ENCODE data around the gene PUDP. TPM values are rescaled to one million over a fixed set of nuclear protein-coding genes. Genes with fewer than 3 reads are reported as not detected.

PUDP gene
- total RNA-seq, 1 experiment from 2014 or later, result 20.3 TPM

DNA sequence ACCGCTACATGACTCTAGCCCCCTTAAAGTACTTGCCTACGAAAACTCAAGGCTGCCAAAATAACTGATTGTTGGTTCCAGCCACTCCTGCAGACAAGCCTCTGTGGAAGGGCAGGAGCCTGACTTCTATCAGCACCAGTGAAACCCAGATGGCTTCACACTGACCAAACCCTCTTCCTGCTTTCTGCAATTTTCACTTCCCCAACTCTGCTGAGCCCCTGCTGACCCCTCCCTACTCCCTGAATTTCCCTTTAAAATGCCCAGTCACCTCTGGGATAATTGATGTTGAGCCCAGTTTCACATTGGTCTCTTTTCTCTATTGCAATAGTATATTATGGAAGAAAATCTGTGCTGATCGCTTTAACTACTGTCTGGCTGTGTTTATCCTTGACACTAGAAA, 62.1 kb downstream of the PUDP start:
- TF ChIP-seq, protein P1, sequence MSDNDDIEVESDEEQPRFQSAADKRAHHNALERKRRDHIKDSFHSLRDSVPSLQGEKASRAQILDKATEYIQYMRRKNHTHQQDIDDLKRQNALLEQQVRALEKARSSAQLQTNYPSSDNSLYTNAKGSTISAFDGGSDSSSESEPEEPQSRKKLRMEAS (IDR thresholded peaks at IDR 0.05), result no peak
- TF ChIP-seq, protein P2, sequence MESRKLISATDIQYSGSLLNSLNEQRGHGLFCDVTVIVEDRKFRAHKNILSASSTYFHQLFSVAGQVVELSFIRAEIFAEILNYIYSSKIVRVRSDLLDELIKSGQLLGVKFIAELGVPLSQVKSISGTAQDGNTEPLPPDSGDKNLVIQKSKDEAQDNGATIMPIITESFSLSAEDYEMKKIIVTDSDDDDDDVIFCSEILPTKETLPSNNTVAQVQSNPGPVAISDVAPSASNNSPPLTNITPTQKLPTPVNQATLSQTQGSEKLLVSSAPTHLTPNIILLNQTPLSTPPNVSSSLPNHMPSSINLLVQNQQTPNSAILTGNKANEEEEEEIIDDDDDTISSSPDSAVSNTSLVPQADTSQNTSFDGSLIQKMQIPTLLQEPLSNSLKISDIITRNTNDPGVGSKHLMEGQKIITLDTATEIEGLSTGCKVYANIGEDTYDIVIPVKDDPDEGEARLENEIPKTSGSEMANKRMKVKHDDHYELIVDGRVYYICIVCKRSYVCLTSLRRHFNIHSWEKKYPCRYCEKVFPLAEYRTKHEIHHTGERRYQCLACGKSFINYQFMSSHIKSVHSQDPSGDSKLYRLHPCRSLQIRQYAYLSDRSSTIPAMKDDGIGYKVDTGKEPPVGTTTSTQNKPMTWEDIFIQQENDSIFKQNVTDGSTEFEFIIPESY (IDR thresholded peaks at IDR 0.05; ENCODE audit: extremely low read depth, insufficient replicate concordance, low read length), result no peak
- TF ChIP-seq SIN3A (IDR thresholded peaks at IDR 0.05; ENCODE audit: low read depth) (no peak), TCF7L2 (IDR thresholded peaks at IDR 0.05; ENCODE audit: borderline replicate concordance, extremely low read depth, insufficient read depth, insufficient read length) (no peak), EGR1 (IDR thresholded peaks at IDR 0.05; ENCODE audit: low read depth) (no peak), YY1 (IDR thresholded peaks at IDR 0.05; ENCODE audit: extremely low read depth, insufficient replicate concordance, low read depth, low read length) (no peak), CBX3 (IDR thresholded peaks at IDR 0.05; ENCODE audit: low read depth) (no peak), SRF (IDR thresholded peaks at IDR 0.05; ENCODE audit: low read depth) (no peak), POLR2AphosphoS5 (IDR thresholded peaks at IDR 0.05; ENCODE audit: low read depth, low read length) (no peak), SP1 (IDR thresholded peaks at IDR 0.05; ENCODE audit: low read depth) (no peak), JUND (IDR thresholded peaks at IDR 0.05) (no peak), FOSL1 (IDR thresholded peaks at IDR 0.05; ENCODE audit: low read depth) (no peak), CEBPB (IDR thresholded peaks at IDR 0.05; ENCODE audit: low read depth) (no peak), EZH2phosphoT487 (IDR thresholded peaks at IDR 0.05; ENCODE audit: borderline replicate concordance) (no peak), EZH2 (IDR thresholded peaks at IDR 0.05) (no peak)
- TF ChIP-seq, protein P3, sequence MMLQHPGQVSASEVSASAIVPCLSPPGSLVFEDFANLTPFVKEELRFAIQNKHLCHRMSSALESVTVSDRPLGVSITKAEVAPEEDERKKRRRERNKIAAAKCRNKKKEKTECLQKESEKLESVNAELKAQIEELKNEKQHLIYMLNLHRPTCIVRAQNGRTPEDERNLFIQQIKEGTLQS (IDR thresholded peaks at IDR 0.05), result no peak
- DNase-seq (ENCODE audit: low read depth, low spot score), result no peak
- RAD21 ChIA-PET (ENCODE audit: low non-redundant PET in 1 of 2, low total read pairs in 2 of 2, uncharacterized antibody in 2 of 2, unreplicated experiment in 2 of 2), result no interaction called here
- Histone ChIP-seq H3K79me2 (ENCODE audit: insufficient read depth, low read length) (no peaks in the 10 kb centered on the region), H3K9me2 (ENCODE audit: insufficient read depth) (no peaks in the 10 kb centered on the region), H3K36me3 (ENCODE audit: control insufficient read depth in 1 of 2, insufficient read depth in 2 of 2, low read length in 2 of 2) (no peaks in the 10 kb centered on the region), H3K4me2 (ENCODE audit: low read length) (no peak overlapping the region), H3K27ac (ENCODE audit: low read depth, low read length) (no peak overlapping the region), H3K9me3 (ENCODE audit: control insufficient read depth in 1 of 2, insufficient read depth in 1 of 2, low read depth in 1 of 2, low read length in 2 of 2) (no peaks in the 10 kb centered on the region), H3K9ac (ENCODE audit: low read length) (no peak overlapping the region), H3K4me3 (replicated peaks in 1 of 2; ENCODE audit: low read depth in 1 of 2, low read length in 2 of 2) (no peak overlapping the region), H3K27me3 (ENCODE audit: insufficient read depth, low read length) (no peaks in the 10 kb centered on the region), H4K20me1 (ENCODE audit: insufficient read depth) (no peaks in the 10 kb centered on the region), H2AFZ (ENCODE audit: low read depth, low read length, poor library complexity, severe bottlenecking) (no peak overlapping the region), H3K4me1 (ENCODE audit: control insufficient read depth in 1 of 2, insufficient read depth in 2 of 2, low read length in 2 of 2) (peaks cover 0 to 4% of the 10 kb centered on the region in 2 experiments; a peak in 1 of 4 replicates)
- intact Hi-C loops (cut with micrococcal nuclease), result no loop called here
- CTCF ChIA-PET, result no interaction called here
- ATAC-seq, result no peak
- no TSS peak for BruUV-seq (replicated peaks)
- POLR2A ChIA-PET, result no interaction called here

All from HCT116 (cell line).